AG09309 (cell line): Measurements from ENCODE around the gene ACTR5.

ENCODE experiments used
- DNase-seq: peaks from one replicate; pipeline ENCODE4 v3.0.0-alpha.2; 2010; ENCODE audit warnings: low read depth
- H3K4me3 ChIP-seq: 2 replicates; pipeline ENCODE4 v1.5.1; 2011; ENCODE audit warnings: mild to moderate bottlenecking, low read depth, low read length, moderate library complexity; ENCODE audit not compliant: control insufficient read depth
- CTCF ChIP-seq: IDR thresholded peaks from 2 replicates; pipeline ENCODE4 v1.5.1; 2011; ENCODE audit warnings: mild to moderate bottlenecking, low read depth, low read length, inconsistent platforms; ENCODE audit not compliant: insufficient read depth, control insufficient read depth; ENCODE audit errors: missing control alignments

ACTR5 gene

DNA sequence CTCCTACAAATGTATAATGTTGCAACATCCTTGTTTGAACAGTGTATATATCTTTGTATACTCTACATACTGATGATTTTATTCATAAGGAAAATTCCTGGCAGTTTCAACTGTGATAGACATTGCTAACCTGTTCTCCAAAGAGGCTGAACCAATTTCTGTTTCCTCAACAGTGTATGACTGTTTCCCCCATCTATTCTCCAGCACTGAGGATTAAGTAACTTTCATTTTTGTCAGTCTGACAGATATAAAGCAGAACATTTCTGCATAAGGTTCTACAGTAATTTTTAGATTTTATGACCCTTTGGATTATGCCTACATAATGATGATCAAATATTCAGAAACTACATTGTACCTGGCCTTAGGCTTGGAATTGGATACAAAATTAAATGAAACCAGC lies 67.2 kb downstream of the ACTR5 start:
- H3K4me3 ChIP-seq = no peak overlapping the region
- TF ChIP-seq CTCF = no peak
- no peak for DNase-seq

DNA sequence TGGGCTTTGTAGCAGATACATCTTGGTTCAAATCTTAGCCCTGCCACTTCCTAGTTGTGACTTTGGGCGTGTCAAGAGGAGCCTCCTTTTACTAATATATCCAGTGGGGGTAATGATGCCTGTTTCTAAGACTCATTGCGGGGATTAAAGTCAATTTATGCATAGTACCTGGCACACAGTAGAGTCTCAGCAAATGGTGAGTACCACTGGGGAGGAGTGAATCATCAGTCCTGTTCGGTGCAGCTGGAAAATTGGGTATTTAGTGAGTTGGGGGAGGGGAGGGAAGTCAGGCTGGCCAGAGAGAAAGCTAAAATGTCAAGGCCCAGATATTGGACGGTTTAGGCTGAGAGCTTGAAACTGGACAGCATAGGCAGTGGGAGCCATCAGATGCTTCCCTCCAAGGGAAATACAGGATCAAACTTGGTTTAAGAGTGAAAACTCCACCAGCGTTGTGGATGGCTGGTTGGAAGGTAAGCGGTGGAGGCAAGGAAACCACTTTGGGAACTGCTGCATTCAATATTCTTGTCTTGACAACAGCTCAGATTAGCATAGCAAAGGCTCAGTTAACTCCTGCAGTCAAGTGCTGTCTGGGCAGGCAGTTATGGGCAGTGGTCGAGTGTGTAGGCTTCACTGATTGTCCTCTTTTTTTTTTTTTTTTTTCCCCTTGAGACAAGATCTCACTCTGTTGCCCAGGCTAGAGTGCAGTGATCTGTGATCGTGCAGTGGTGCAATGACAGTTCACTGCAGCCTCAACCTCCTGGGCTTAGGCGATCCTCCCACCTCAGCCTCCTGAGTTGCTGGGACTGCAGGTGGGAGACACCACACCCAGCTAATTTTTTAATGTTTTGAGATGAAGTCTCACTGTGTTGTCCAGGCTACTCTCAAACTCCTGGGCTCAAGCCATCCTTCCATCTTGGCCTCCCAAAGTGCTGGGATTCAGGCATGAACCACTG lies 70.1 kb downstream of the ACTR5 start:
- no peak for TF ChIP-seq CTCF
- no peak for DNase-seq

More for the DNA sequence above, 70.1 kb downstream of the ACTR5 start:
- H3K4me3 ChIP-seq = no peak overlapping the region
